Epithelial cell of proximal tubule (primary cell): ENCODE measurements around the gene TPCN1. TPM values are rescaled to one million over a fixed set of nuclear protein-coding genes. Genes with fewer than 3 reads are reported as not detected.
A peak's percentile ranks its signal among the peaks of the same experiment; 100 is the strongest.

Experiments used
- DNase-seq: peaks from one replicate; pipeline ENCODE4 v3.0.0-alpha.2; 2011; ENCODE audit warnings: low read depth
- H3K4me3 ChIP-seq: 2 replicates; pipeline ENCODE4 v1.5.1; 2011; ENCODE audit warnings: low read depth, mild to moderate bottlenecking, low read length
- total RNA-seq: library from RNA; depleted of rRNA; stranded (reverse); fragments of >200 nt; gene quantifications from 2 replicates; pipeline ENCODE4 v1.2.3, GENCODE V29; 2015
- TF ChIP-seq, protein P1 (sequence below): conservative IDR thresholded peaks from 2 replicates; pipeline ENCODE4 v1.5.1; 2012; ENCODE audit warnings: low read depth, mild to moderate bottlenecking, low read length

The TPCN1 gene
- 16.9 and 32.0 TPM in 2 replicates for total RNA-seq

DNA sequence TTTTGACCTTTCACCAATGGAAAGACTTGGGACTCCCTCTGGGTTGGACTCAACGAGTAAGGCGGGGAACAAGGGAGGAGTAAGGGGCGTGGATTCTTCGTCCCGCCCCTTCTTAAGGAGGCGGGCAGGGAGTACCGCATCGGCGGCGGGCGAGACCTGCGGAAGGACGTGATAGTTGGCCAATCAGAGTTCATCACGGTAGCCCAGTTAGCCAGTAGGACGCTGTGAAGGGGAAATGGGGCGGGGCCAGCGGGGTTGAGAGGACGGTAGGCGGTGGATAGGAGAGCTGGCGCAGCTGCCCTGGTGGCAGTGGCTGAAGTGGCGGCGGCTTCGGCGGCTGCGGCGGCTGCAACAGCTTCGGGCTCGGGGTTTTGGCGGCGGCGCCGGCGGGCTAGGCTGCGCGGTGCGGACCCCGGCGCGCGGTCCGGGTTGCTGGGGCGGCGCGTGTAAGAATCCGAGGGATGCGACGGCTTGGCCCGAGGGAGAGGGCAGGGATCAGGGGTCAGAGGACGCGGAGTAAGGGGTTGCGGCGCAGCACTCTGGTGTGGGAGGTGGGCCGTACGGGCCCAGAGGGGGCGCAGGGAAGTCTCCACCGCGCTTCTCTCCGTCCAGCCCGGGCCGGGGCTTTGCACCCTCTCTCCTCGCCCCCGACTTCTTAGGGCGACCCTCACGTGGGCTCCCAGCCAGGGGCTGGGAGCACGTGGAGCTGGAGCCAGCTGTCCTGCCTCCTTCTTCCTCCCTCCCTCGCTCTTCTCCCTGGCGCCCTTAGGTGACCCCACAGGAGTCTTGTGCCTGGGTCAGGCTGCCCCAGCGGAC lies at the start of gene TPCN1:
TPCN1 (plus strand) TSS at position 284 of the 816 bp plus-strand sequence. CDS start 5,389 bp downstream, outside the sequence.
- DNase-seq = peak; percentile 100
- peak within 1 kb of the TSS; percentile 90 for H3K4me3 ChIP-seq
- TF ChIP-seq, protein P1, sequence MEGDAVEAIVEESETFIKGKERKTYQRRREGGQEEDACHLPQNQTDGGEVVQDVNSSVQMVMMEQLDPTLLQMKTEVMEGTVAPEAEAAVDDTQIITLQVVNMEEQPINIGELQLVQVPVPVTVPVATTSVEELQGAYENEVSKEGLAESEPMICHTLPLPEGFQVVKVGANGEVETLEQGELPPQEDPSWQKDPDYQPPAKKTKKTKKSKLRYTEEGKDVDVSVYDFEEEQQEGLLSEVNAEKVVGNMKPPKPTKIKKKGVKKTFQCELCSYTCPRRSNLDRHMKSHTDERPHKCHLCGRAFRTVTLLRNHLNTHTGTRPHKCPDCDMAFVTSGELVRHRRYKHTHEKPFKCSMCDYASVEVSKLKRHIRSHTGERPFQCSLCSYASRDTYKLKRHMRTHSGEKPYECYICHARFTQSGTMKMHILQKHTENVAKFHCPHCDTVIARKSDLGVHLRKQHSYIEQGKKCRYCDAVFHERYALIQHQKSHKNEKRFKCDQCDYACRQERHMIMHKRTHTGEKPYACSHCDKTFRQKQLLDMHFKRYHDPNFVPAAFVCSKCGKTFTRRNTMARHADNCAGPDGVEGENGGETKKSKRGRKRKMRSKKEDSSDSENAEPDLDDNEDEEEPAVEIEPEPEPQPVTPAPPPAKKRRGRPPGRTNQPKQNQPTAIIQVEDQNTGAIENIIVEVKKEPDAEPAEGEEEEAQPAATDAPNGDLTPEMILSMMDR = no peak

DNA sequence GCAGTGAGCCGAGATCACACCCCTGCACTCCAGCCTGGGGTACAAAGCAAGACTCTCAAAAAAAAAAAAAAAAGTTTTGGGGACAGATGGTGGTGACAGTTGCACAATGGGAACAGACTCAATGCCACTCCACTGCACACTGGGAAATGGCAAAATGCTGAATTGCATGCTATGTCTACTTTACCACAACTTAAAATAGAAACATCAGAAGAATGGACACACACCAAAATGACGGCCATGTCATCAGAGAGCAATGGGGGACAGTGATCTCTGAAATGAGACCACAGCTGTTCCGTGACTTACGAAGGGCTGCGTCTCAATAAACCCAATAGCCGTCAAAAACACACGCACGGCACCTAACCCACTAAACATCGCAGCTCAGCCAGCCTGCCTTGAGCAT lies 49.7 kb upstream of the TPCN1 start:
- no peak for DNase-seq
- TF ChIP-seq, protein P1 = no peak
- no peak overlapping the region for H3K4me3 ChIP-seq

DNA sequence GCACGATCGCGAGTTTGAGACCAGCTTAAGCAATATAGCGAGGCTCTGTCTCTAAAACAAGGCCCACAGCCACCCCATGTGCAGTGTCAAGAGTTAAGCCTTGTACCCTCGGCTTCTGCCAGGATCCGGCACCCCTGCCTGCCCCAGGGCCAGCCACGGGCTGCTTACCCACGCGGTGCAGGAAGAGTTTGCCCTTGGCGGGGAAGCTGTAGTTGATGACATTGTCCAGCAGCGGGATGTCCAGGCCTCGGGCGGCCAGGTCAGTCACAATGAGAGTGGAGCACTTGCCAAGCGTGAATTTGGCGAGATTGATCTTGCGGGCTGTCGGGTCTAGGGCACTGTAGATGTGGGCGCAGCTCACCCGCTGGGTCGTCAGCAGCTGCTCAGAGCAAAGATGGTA lies 49.1 kb upstream of the TPCN1 start:
- no peak for DNase-seq
- H3K4me3 ChIP-seq = no peak overlapping the region
- TF ChIP-seq, protein P1 = no peak

DNA sequence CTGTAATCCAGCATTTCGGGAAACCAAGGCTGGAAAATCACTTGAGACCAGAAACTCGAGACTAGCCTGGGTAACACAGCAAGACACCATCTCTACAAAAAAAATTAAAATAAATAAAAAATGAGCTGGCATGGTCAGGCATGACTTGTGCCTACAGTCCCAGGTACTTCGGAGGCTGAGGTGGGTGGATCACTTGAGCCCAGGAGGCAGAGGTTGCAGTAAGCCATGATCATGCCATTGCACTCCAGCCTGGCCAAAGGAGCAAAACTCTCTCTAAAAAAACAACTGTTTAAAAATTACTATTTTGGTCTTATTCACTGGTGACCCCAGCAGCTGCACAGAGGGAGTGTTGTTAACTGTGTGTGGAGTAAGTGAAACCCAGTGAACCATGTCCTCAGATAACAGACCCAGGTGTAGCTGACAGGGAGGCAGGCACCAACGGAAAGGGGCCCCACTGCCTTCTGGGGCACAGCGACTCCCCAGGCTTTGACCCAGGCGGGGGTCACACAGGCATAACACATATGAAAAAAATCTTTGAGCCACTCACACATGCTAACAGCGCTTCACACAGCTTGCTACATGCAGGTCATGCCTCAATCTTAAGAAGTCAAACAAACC lies 48.1 kb upstream of the TPCN1 start:
- TF ChIP-seq, protein P1 = no peak
- DNase-seq = no peak
- H3K4me3 ChIP-seq = no peak overlapping the region

DNA sequence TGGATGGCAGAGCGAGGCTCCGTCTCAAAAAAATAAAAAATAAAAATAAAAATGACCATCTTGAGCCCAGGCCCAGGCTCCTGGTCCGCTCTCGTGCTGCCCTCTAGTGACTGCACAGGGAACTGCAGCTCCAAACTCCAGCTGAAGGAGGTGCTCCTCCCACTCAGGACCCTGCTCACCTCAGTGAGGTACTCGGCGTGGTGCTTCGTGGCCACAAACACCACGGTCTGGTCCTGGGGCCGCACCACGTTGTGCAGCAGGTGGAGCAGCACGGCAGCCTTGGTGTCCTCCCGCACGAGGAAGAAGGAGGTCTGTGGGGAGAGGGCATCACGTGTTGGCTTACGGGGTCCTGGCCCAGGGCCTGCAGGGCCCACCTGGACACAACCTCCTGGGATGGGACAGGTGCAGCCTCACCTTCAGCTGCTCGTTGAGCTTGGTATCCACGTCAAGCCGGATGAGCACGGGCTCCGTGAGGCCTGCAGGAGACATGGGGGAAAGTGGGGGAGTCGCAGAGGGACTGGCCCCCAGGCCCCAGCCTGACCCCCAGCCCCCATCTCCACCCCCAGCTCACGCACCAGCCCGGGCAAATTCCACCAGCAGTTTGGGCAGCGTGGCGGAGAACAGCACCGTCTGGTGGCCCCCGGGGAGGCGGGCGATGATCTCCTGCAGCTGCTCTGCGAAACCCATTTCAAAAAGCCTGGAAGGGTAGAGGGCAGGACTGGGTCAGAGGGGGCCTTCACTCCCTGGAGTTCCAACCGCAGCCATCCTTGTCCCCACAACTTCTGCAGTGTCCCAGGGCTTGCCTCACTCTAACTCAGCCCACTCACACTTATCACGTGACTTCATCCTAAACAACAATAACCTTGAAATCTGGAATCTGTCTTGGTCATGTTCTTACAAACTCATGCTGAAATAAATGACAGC lies 46.5 kb upstream of the TPCN1 start:
- TF ChIP-seq, protein P1 = peak; percentile 97
- no peak for DNase-seq
- no peak overlapping the region for H3K4me3 ChIP-seq

DNA sequence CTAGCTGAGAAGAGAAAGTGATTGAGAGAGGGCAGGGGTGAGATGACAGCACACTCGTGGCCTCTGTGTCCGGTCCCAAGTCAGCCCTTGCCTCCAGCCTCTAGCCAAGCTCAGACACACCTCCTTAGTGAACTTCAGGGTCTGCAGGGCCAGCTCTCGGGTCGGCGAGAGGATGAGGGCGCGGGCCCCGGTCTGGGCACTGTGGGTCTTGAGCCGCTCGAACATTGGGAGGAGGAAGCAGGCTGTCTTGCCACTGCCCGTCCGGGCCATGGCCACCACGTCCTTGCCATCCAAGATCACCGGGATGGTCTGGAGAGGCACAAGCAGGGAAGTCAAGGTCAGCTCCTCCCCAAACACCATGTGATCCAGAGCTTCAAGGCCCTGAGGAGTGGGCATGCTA lies 42.2 kb upstream of the TPCN1 start:
- TF ChIP-seq, protein P1 = no peak
- no peak overlapping the region for H3K4me3 ChIP-seq
- no peak for DNase-seq
